HTERT RPE-1 (cell line): Measurements from ENCODE around the gene RPS26.
"Not testable (repeated sequence)": the region's sequence is repeated elsewhere in the genome, so short reads cannot be mapped to it uniquely, and the experiment has no call there.

Experiments
- in situ Hi-C: fragments of 300-500 bp; cut with MboI; formaldehyde crosslinking; loops from 4 replicates; pipeline ENCODE4 v1.14.3; 2020; ENCODE audit warnings: low sequenced_read_pairs

Gene RPS26

DNA sequence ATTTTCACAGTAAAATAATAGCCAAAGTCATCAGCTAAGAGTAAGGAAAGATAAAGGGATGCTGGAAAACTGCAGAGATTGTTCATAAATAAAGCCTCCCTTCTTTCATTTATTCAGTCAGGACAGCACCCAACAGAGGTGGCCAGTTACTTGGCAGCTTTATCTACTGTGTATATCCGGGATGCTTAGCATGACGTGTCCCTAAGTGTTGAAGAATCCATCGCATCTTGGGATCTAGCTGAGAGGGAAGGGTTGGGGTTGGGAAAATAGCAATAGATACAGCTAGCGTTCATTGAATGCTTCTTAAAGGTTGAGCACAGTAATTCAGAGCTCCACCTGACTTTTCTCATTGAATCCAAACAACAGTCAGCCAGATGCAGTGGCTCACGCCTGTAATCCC is 32.7 kb downstream of the RPS26 start:
- in situ Hi-C loops = no loop called here

- in situ Hi-C loops = not testable (repeated sequence)
These were observed 36.2 kb downstream of the RPS26 start for GRCh38 chr12:56077966-56078365.

DNA sequence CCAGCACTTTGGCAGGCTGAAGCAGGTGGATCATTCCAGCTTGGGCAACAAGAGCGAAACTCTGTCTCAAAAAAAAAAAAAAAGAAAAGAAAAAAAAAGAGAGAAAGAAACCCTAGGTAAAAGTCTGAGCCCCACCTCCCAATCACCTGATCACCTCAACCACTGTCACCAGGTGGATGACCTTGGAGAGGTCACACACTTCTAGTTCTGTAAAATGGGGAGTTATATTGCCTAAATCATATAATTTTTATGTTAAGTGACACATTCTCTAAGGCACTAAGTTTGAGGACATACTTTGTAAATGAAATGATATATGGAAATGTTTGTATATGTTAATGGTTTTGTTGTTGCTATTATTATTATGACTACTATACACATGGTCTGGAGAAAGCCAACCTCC is 36.7 kb downstream of the RPS26 start:
- in situ Hi-C loops = no loop called here

GRCh38 chr12:56078931-56079722 is 37.4 kb downstream of the RPS26 start:
- in situ Hi-C loops = no loop called here

GRCh38 chr12:56079723-56080555 is 38.2 kb downstream of the RPS26 start, which contains the start of gene ERBB3:
TSS of gene ERBB3 (plus strand) at chr12:56080165. CDS start at chr12:56080301, 136 bp downstream.
- in situ Hi-C loops = no loop called here

DNA sequence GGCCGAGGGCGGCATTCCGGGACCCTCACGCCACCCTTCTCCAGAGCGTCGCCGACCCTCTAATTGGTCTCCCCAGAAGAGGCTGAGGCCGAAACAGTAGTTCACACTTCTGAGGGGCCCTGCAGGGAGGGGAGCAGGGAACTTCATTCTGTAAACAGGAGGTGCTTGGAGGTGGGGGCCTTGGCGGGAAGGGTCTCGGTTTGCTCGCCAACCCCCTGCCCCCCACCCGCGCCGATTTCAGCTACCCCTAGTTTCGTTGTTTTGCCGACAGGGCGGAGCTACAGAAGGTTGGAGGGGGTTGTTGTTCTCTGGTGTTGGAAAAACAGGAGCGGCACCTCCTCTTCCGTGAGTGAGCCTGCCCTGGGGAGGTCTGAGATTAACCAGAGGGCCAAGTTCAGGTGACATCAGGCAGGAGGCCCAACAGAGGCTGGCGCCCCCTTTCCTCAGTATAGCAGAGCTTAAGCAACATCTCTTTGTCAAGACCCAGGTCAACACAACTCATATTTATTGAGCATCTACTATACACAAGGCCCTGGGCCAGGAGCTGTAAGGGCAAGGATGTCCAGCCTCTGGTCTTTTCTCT is 38.9 kb downstream of the RPS26 start:
- in situ Hi-C loops = no loop called here

DNA sequence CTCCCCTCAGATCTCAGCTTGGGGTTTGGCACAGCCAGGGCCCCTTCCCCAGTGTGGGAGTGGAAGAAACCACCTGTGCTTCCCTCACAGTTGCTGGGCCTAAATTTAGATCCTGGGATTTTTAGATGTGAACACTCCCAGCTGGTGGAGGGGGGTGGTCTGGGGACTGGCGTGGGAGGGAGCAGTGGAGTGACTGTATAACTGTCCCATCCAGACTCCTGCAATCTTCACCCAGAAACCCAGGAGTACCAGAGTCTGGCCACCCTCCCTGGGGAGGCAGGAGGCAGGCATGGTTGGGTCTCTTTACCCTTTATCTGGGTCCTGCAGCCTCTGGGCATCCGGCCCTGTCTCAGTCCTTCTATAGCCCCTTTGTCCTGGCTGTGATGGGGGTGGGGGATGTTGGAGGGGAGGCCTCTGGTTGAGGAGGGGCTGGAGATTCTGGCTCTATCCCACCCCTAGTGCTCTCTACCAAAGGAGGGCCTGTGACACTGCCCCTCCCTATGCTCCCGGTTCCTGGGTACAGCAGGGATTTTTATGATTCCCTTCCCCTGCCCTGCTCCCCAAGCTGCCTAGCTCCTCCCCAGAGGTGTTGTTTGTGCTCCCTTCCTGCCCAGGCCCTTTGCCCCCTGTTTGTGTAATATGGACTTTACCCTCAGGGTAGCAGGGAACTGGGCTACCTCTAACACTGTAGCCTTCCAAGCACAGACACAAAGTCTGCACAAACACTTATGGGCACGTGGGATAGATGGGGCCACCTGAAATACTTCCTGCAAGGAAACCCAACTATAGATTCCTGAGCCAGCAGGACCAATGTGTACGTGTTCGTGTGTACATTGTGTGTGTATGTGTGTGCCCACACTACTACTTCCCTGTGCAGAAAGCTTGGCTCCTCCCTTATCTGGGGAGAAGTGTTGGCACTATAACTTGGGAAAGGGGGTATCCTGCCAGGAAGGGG is 40.0 kb downstream of the RPS26 start:
- in situ Hi-C loops = no loop called here

DNA sequence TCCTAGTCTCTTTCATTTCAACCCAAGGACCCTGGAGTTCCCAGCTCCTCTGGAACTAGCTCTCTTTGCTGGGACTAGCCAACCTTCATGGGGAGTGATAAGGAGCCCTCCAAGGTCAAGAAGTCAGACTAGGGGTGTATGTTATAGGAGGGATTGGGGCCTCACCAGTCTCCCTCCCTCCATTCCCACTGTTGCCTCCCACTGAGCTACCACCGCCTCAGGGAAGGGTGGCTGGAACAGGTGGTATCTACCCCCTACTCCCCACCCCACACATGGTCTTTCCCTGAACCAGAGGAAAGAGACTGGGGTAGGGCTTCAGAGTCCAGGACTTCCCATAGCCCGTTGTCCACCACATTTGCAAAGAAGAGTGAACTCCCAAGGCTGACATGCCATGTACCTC is 40.7 kb downstream of the RPS26 start:
- in situ Hi-C loops = no loop called here

GRCh38 chr12:56082967-56083366 is 41.2 kb downstream of the RPS26 start:
- in situ Hi-C loops = no loop called here

- in situ Hi-C loops = no loop called here
These were observed 43.3 kb downstream of the RPS26 start for GRCh38 chr12:56084958-56085543.

DNA sequence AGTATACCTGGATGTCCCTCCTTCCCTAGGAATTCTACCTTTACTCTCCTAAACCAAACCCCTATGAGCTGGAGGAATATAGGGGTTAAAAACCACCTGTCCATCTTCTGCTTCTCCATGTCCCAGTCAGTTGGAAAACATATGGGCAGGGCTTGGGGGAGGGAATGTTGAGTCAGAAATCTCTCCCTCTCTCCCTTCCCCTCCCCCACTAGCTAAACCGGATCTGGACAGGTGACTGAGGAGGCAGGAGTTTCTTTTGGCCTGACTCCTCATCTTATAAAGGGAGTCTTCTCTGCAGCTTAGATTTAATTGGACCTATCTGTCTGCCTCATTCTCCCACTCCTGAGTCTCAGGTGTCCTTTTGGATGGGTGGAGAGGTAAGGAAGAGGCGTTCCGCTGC is 44.4 kb downstream of the RPS26 start:
- in situ Hi-C loops = no loop called here

DNA sequence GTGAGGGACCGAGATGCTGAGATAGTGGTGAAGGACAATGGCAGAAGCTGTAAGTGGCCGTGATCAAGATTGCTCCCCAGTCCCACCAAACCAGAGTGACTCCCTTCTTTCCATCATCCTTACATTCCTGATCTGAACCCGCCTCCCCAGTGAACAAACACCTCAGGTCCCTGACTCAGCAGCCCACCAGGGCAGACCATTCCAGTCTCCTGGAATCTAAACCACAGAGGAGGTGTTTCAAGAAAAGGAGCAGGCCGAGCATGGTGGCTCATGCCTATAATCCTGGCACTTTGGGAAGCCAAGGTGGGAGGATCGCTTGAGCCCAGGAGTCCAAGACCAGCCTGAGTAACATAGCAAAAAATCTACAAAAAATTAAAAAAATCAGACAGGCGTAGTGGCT is 44.9 kb downstream of the RPS26 start:
- in situ Hi-C loops = no loop called here

DNA sequence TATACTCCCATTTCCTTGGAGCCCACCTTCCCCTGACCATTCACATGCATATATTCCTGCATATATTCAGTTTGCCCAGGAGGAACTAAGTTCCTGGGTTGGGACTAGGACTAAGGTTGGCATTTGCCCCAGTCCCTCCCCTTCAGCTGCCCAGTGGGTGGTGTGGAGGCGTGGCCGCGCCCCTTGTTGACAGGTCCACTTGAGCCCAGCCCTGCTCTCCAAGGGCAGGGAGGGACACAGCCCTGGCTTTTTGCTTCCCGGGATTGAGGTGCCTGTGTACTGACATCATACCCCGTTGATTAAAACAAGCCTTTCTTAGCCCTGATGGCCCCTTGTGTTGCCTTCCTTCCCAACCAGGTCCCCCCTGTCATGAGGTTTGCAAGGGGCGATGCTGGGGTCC is 45.5 kb downstream of the RPS26 start:
- in situ Hi-C loops = no loop called here
